IMR-90 (cell line): ENCODE measurements around the gene FOSB.
A peak's percentile ranks its signal among the peaks of the same experiment; 100 is the strongest.

ENCODE experiments used
- CEBPB ChIP-seq: IDR thresholded peaks from 2 replicates; pipeline ENCODE4 v1.6.1; 2012; ENCODE audit warnings: low read depth, low read length, improper control_type of control experiment
- CHD1 ChIP-seq: IDR thresholded peaks from 2 replicates; pipeline ENCODE4 v1.6.1; 2012; ENCODE audit warnings: low read depth, low read length, improper control_type of control experiment
- FOS ChIP-seq: fragments of 150-350 bp; IDR thresholded peaks from 2 replicates; pipeline ENCODE4 v1.6.1; 2016; ENCODE audit warnings: low read depth, low read length
- MXI1 ChIP-seq: IDR thresholded peaks from 2 replicates; pipeline ENCODE4 v1.6.1; 2012; ENCODE audit warnings: low read depth, mild to moderate bottlenecking, low read length, moderate library complexity, borderline replicate concordance
- NFE2L2 ChIP-seq: fragments of 150-350 bp; IDR thresholded peaks from 2 replicates; pipeline ENCODE4 v1.6.1; 2016; ENCODE audit warnings: low read depth, mild to moderate bottlenecking, low read length
- POLR2A ChIP-seq: IDR thresholded peaks from 2 replicates; pipeline ENCODE4 v1.6.1; 2012; ENCODE audit warnings: mild to moderate bottlenecking, low read depth, low read length
- RAD21 ChIP-seq: IDR thresholded peaks from 2 replicates; pipeline ENCODE4 v1.6.1; 2012; ENCODE audit warnings: low read length, improper control_type of control experiment
- RCOR1 ChIP-seq: IDR thresholded peaks from 2 replicates; pipeline ENCODE4 v1.6.1; 2012; ENCODE audit warnings: mild to moderate bottlenecking, low read length, improper control_type of control experiment; ENCODE audit not compliant: insufficient replicate concordance
- SMC3 ChIP-seq: fragments of 150-350 bp; IDR thresholded peaks from 2 replicates; pipeline ENCODE4 v1.6.1; 2016; ENCODE audit warnings: low read depth, mild to moderate bottlenecking, antibody characterized with exemption, low read length, moderate library complexity
- TF ChIP-seq, protein P1 (sequence below): conservative IDR thresholded peaks from 2 replicates; pipeline ENCODE4 v1.5.1; 2012; ENCODE audit warnings: mild to moderate bottlenecking, low read depth, low read length, improper control_type of control experiment

GRCh38 chr19:45508861-45509691 is 41.3 kb downstream of the FOSB start:
- TF ChIP-seq, protein P1, sequence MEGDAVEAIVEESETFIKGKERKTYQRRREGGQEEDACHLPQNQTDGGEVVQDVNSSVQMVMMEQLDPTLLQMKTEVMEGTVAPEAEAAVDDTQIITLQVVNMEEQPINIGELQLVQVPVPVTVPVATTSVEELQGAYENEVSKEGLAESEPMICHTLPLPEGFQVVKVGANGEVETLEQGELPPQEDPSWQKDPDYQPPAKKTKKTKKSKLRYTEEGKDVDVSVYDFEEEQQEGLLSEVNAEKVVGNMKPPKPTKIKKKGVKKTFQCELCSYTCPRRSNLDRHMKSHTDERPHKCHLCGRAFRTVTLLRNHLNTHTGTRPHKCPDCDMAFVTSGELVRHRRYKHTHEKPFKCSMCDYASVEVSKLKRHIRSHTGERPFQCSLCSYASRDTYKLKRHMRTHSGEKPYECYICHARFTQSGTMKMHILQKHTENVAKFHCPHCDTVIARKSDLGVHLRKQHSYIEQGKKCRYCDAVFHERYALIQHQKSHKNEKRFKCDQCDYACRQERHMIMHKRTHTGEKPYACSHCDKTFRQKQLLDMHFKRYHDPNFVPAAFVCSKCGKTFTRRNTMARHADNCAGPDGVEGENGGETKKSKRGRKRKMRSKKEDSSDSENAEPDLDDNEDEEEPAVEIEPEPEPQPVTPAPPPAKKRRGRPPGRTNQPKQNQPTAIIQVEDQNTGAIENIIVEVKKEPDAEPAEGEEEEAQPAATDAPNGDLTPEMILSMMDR: no peak
- TF ChIP-seq POLR2A: peak; percentile 51; the same call in 1 of the 2 replicates
- no peak for TF ChIP-seq RCOR1
- TF ChIP-seq CHD1: no peak
- TF ChIP-seq SMC3: no peak
- TF ChIP-seq CEBPB: no peak
- no peak for TF ChIP-seq NFE2L2
- no peak for TF ChIP-seq RAD21
- TF ChIP-seq MXI1: no peak
- TF ChIP-seq FOS: no peak
